HL-60 (cell line): ENCODE data around the gene ATG101.

Source experiments
- CTCF ChIP-seq: IDR thresholded peaks from one replicate; pipeline ENCODE4 v1.5.1; 2011; ENCODE audit warnings: low read length, control low read depth, inconsistent platforms; ENCODE audit not compliant: insufficient read depth
- GABPA ChIP-seq: IDR thresholded peaks from 2 replicates; pipeline ENCODE4 v1.6.1; 2012; ENCODE audit warnings: low read depth
- REST ChIP-seq: IDR thresholded peaks from 2 replicates; pipeline ENCODE4 v1.6.1; 2012; ENCODE audit warnings: low read depth; ENCODE audit not compliant: insufficient replicate concordance

GRCh38 chr12:52078276-52078675, 8.5 kb downstream of the ATG101 start:
- no peak for TF ChIP-seq CTCF
- peak; percentile 83 for TF ChIP-seq REST
- TF ChIP-seq GABPA: no peak
